ENCODE measurements around the gene FITM2.

GRCh38 chr20:44284032-44284431 is 27.0 kb downstream of the FITM2 start:
- TF ChIP-seq CTCF (IDR thresholded peaks at IDR 0.05) (no peak), ZFX (IDR thresholded peaks at IDR 0.05; ENCODE audit: borderline replicate concordance) (no peak)
